IPS DF 19.7 (cell line): ENCODE results near the gene BRD3OS.
"Not testable (repeated sequence)": the region's sequence is repeated elsewhere in the genome, so short reads cannot be mapped to it uniquely, and the experiment has no call there.

Experiments
- DNase-seq: peaks from one replicate; pipeline ENCODE4 v3.0.0-alpha.2; 2013; ENCODE audit warnings: low read depth, low spot score

Gene BRD3OS

GRCh38 chr9:134063571-134064450, 38.5 kb downstream of the BRD3OS start:
- DNase-seq = no peak

- DNase-seq = no peak
Measured at GRCh38 chr9:134064711-134065110, 39.4 kb downstream of the BRD3OS start.

- no peak for DNase-seq
Measured at GRCh38 chr9:134065612-134066419, 40.5 kb downstream of the BRD3OS start.

GRCh38 chr9:134066526-134066912, 41.2 kb downstream of the BRD3OS start:
- DNase-seq = no peak

GRCh38 chr9:134066913-134067851, 41.9 kb downstream of the BRD3OS start:
- DNase-seq = no peak

GRCh38 chr9:134067904-134068743, 42.8 kb downstream of the BRD3OS start, which contains the start of gene BRD3:
BRD3 (minus strand) TSS chr9:134068026; CDS start chr9:134053477, 14,549 bp downstream.
- no peak for DNase-seq

- no peak for DNase-seq
Measured at GRCh38 chr9:134068744-134069479, 43.6 kb downstream of the BRD3OS start.

GRCh38 chr9:134069480-134070399, 44.5 kb downstream of the BRD3OS start:
- DNase-seq = no peak

- no peak for DNase-seq
Measured at GRCh38 chr9:134071149-134071548, 45.9 kb downstream of the BRD3OS start.

GRCh38 chr9:134072683-134073082, 47.4 kb downstream of the BRD3OS start:
- DNase-seq = not testable (repeated sequence)

GRCh38 chr9:134073500-134073899, 48.2 kb downstream of the BRD3OS start:
- no peak for DNase-seq

- DNase-seq = not testable (repeated sequence)
Measured at GRCh38 chr9:134075689-134076088, 50.4 kb downstream of the BRD3OS start.

- DNase-seq = no peak
Measured at GRCh38 chr9:134076644-134077043, 51.4 kb downstream of the BRD3OS start.
